ENCODE measurements around the gene COL9A2. TPM values are rescaled to one million over a fixed set of nuclear protein-coding genes. Genes with fewer than 3 reads are reported as not detected.

Gene COL9A2
- total RNA-seq, 1 experiment from 2014 or later = 0.23 TPM

DNA sequence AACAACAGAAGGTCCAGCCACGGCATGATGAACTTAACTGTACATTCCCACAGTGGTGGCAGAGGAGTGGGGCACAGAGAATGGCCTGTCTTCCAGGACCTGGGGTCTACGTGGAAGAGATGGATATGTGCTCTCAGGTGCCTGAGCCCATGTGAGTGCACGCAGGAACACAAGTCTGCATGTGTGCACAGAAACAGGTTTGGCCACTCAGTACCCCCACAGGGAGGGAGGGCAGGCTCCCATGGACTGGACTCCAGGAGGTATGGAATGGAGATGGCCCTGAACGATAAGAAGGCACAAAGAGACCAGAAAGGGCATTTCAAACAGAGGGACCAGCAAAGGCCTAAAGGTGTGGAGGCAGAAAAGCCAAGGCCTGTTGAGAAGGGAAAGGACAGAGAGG is 10.8 kb downstream of the COL9A2 start:
- H3K4me1 Mint-ChIP-seq (ENCODE audit: low read depth, unreplicated experiment) = peaks cover 6% of the 10 kb centered on the region
- H3K4me3 ChIP-seq (ENCODE audit: low read depth, low read length) = no peak overlapping the region
- no TSS peak for BruUV-seq (replicated peaks)
- no peaks in the 10 kb centered on the region for H3K9me3 ChIP-seq
- intact Hi-C loops (cut with micrococcal nuclease; ENCODE audit: unreplicated experiment) = loop anchor here (10.0 kb wide), 1 partner anchor 231 kb away; no protein-coding TSS in a partner anchor
- no peaks in the 10 kb centered on the region for H3K36me3 ChIP-seq (ENCODE audit: control insufficient read depth, insufficient read depth, low read length)
- no peaks in the 10 kb centered on the region for H3K27me3 ChIP-seq (replicated peaks; ENCODE audit: control insufficient read depth, insufficient read depth, low read length)
- H3K36me3 Mint-ChIP-seq (ENCODE audit: insufficient read depth, unreplicated experiment) = no peaks in the 10 kb centered on the region
- ChIA-PET CTCF (interaction anchor here (1.3 kb wide), 1 partner anchor 98 kb away, joined by 4 read pairs; no protein-coding TSS in a partner anchor), POLR2A (no interaction called here)
- no peaks in the 10 kb centered on the region for H3K4me1 ChIP-seq
- peak; percentile 44 to 54 for DNase-seq
- no peaks in the 10 kb centered on the region for H3K9me3 Mint-ChIP-seq (ENCODE audit: unreplicated experiment)
- TF ChIP-seq, protein P1, sequence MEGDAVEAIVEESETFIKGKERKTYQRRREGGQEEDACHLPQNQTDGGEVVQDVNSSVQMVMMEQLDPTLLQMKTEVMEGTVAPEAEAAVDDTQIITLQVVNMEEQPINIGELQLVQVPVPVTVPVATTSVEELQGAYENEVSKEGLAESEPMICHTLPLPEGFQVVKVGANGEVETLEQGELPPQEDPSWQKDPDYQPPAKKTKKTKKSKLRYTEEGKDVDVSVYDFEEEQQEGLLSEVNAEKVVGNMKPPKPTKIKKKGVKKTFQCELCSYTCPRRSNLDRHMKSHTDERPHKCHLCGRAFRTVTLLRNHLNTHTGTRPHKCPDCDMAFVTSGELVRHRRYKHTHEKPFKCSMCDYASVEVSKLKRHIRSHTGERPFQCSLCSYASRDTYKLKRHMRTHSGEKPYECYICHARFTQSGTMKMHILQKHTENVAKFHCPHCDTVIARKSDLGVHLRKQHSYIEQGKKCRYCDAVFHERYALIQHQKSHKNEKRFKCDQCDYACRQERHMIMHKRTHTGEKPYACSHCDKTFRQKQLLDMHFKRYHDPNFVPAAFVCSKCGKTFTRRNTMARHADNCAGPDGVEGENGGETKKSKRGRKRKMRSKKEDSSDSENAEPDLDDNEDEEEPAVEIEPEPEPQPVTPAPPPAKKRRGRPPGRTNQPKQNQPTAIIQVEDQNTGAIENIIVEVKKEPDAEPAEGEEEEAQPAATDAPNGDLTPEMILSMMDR (IDR thresholded peaks at IDR 0.05; ENCODE audit: insufficient read depth in 1 of 2, low read depth in 1 of 2, low read length in 1 of 2, severe bottlenecking in 1 of 2, unreplicated experiment in 1 of 2) = no peak
- no peaks in the 10 kb centered on the region for H3K27me3 Mint-ChIP-seq (ENCODE audit: insufficient read depth, unreplicated experiment)
- H3K4me3 Mint-ChIP-seq (ENCODE audit: unreplicated experiment) = no peak overlapping the region
- H3K27ac Mint-ChIP-seq (ENCODE audit: unreplicated experiment) = peak overlapping the region; percentile 38

DNA sequence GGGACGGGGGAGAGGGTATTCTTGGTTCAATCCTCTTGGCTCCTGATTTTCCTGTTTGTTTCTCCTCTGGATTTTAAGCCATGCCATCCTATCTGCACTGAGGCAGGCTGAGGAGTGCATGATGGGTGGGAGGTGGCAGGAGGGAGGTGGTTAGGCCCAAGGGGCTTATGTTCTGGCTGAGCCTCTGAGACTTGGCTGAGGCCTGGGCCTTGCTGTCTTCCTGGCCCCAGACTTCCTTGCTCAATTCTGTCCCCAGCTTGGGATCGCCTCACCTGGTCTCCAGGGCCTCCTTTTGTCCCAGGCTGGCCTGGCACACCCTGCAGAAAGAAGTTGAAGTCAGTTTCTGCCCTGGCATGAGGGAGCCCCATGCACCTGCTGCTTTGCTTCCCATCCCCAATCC is 11.2 kb downstream of the COL9A2 start:
- ChIA-PET CTCF (interaction anchor here (1.0 to 1.3 kb wide), 2 partner anchors 99 to 227 kb away, joined by 4 read pairs; no protein-coding TSS in a partner anchor), POLR2A (no interaction called here)
- intact Hi-C loops (cut with micrococcal nuclease; ENCODE audit: unreplicated experiment) = loop anchor here (10.0 kb wide), 1 partner anchor 231 kb away; no protein-coding TSS in a partner anchor
- H3K4me3 Mint-ChIP-seq (ENCODE audit: unreplicated experiment) = no peak overlapping the region
- DNase-seq = no peak
- no peak overlapping the region for H3K27ac Mint-ChIP-seq (ENCODE audit: unreplicated experiment)
- no TSS peak for BruUV-seq (replicated peaks)
- Histone ChIP-seq H3K4me1 (no peaks in the 10 kb centered on the region), H3K27me3 (replicated peaks; ENCODE audit: control insufficient read depth, insufficient read depth, low read length) (no peaks in the 10 kb centered on the region), H3K36me3 (ENCODE audit: control insufficient read depth, insufficient read depth, low read length) (no peaks in the 10 kb centered on the region), H3K9me3 (no peaks in the 10 kb centered on the region), H3K4me3 (ENCODE audit: low read depth, low read length) (no peak overlapping the region)
- H3K4me1 Mint-ChIP-seq (ENCODE audit: low read depth, unreplicated experiment) = peaks cover 6% of the 10 kb centered on the region
- TF ChIP-seq, protein P1 (IDR thresholded peaks at IDR 0.05; ENCODE audit: insufficient read depth in 1 of 2, low read depth in 1 of 2, low read length in 1 of 2, severe bottlenecking in 1 of 2, unreplicated experiment in 1 of 2) = no peak
- no peaks in the 10 kb centered on the region for H3K36me3 Mint-ChIP-seq (ENCODE audit: insufficient read depth, unreplicated experiment)
- H3K27me3 Mint-ChIP-seq (ENCODE audit: insufficient read depth, unreplicated experiment) = no peaks in the 10 kb centered on the region
- H3K9me3 Mint-ChIP-seq (ENCODE audit: unreplicated experiment) = no peaks in the 10 kb centered on the region

DNA sequence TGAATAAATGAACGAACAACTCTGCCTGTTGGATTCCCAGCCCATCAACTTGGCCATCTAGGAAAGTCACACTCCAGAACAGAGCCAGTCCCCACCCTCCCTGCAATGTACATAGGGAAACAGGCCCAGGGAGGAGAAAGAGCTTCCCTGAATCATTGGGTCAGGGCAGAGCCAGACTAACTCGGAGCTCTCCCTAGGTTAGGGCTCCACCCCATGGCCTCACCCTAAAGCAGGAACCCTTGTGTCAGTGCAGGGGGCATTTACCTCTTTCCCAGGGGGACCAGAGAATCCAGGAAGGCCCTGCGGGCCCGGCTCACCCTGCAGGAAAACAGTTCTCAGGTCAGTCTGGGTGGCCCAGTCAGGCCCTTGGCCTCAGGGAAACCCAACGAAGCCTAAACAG is 11.6 kb downstream of the COL9A2 start:
- no peak overlapping the region for H3K4me3 Mint-ChIP-seq (ENCODE audit: unreplicated experiment)
- no peaks in the 10 kb centered on the region for H3K27me3 Mint-ChIP-seq (ENCODE audit: insufficient read depth, unreplicated experiment)
- no peaks in the 10 kb centered on the region for H3K27me3 ChIP-seq (replicated peaks; ENCODE audit: control insufficient read depth, insufficient read depth, low read length)
- H3K36me3 Mint-ChIP-seq (ENCODE audit: insufficient read depth, unreplicated experiment) = no peaks in the 10 kb centered on the region
- TF ChIP-seq, protein P1 (IDR thresholded peaks at IDR 0.05; ENCODE audit: insufficient read depth in 1 of 2, low read depth in 1 of 2, low read length in 1 of 2, severe bottlenecking in 1 of 2, unreplicated experiment in 1 of 2) = peak in 1 of 2 experiments; percentile 24
- no peaks in the 10 kb centered on the region for H3K9me3 ChIP-seq
- no peak overlapping the region for H3K27ac Mint-ChIP-seq (ENCODE audit: unreplicated experiment)
- BruUV-seq (replicated peaks) = no TSS peak
- DNase-seq = no peak
- H3K4me1 Mint-ChIP-seq (ENCODE audit: low read depth, unreplicated experiment) = peaks cover 6% of the 10 kb centered on the region
- H3K4me1 ChIP-seq = no peaks in the 10 kb centered on the region
- no peaks in the 10 kb centered on the region for H3K9me3 Mint-ChIP-seq (ENCODE audit: unreplicated experiment)
- intact Hi-C loops (cut with micrococcal nuclease; ENCODE audit: unreplicated experiment) = loop anchor here (10.0 kb wide), 1 partner anchor 231 kb away; no protein-coding TSS in a partner anchor
- H3K4me3 ChIP-seq (ENCODE audit: low read depth, low read length) = no peak overlapping the region
- H3K36me3 ChIP-seq (ENCODE audit: control insufficient read depth, insufficient read depth, low read length) = no peaks in the 10 kb centered on the region
- ChIA-PET CTCF (interaction anchor here (1.0 to 1.3 kb wide), 2 partner anchors 99 to 227 kb away, joined by 4 read pairs; no protein-coding TSS in a partner anchor), POLR2A (no interaction called here)

All from Caco-2 (cell line).